ENCODE data around the gene OPCML. TPM values are rescaled to one million over a fixed set of nuclear protein-coding genes. Genes with fewer than 3 reads are reported as not detected.
A peak's percentile ranks its signal among the peaks of the same experiment; 100 is the strongest.

The OPCML gene
- total and polyA plus RNA-seq, 2 donors from 2014 or later, result 0.77 to 1.1 TPM

DNA sequence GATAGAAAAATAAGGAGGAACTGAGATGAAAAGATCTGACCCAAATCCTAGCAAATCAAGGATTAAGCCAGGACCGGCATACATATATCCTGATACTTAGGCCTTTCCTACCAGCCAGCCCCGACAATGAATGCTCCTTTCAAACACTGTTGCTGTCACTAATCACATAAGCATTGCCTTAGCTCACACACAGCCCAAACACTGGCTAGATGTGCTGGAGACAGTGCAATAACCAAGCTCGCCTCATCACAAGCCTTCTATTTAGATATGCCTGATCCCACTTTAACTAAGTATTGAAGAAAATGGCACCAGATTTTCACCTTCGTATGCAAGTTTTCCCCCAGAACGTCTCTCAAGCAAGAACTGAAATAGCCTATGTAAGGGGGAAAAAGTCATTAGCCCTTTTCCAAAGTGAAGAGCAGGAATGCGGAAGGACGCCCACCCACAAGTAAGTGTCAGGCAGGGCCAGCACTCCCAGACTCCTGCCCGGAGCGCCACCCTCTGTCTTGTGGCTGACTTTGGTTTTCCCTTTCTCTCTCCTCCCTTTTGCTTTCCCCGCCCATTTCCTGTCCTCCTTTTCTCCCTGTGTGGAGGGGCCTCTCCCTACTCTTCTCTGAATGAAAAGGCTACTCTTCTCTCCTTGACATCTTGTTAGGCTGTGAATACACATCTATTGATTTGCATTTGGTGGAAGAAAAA lies 8.9 kb upstream of the OPCML start:
- intact Hi-C loops (cut with DNase I), result no loop called here
- Histone ChIP-seq H3K36me3 (ENCODE audit: control insufficient read depth in 2 of 3, insufficient read depth in 3 of 3, low read length in 3 of 3) (no peaks in the 10 kb centered on the region), H3K27me3 (ENCODE audit: control insufficient read depth, insufficient read depth, low read length) (no peaks in the 10 kb centered on the region), H3K27ac (ENCODE audit: low read depth in 2 of 2, low read length in 2 of 2) (no peak overlapping the region), H3K9me3 (ENCODE audit: control insufficient read depth in 2 of 3, insufficient read depth in 1 of 3, low read length in 3 of 3) (no peaks in the 10 kb centered on the region), H3K4me1 (ENCODE audit: control insufficient read depth in 2 of 3, insufficient read depth in 2 of 3, low read depth in 1 of 3, low read length in 3 of 3) (no peaks in the 10 kb centered on the region), H3K4me3 (ENCODE audit: low read length in 3 of 3) (no peak overlapping the region), H3K9ac (ENCODE audit: low read length in 3 of 3) (no peak overlapping the region)
- DNase-seq (peak in 4 of 5 donors; percentile 30 to 57 (median 42)), FAIRE-seq (no peak)
- TF ChIP-seq, protein P1, sequence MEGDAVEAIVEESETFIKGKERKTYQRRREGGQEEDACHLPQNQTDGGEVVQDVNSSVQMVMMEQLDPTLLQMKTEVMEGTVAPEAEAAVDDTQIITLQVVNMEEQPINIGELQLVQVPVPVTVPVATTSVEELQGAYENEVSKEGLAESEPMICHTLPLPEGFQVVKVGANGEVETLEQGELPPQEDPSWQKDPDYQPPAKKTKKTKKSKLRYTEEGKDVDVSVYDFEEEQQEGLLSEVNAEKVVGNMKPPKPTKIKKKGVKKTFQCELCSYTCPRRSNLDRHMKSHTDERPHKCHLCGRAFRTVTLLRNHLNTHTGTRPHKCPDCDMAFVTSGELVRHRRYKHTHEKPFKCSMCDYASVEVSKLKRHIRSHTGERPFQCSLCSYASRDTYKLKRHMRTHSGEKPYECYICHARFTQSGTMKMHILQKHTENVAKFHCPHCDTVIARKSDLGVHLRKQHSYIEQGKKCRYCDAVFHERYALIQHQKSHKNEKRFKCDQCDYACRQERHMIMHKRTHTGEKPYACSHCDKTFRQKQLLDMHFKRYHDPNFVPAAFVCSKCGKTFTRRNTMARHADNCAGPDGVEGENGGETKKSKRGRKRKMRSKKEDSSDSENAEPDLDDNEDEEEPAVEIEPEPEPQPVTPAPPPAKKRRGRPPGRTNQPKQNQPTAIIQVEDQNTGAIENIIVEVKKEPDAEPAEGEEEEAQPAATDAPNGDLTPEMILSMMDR (IDR thresholded peaks at IDR 0.05; ENCODE audit: borderline replicate concordance, extremely low read depth, insufficient read depth), result no peak

DNA sequence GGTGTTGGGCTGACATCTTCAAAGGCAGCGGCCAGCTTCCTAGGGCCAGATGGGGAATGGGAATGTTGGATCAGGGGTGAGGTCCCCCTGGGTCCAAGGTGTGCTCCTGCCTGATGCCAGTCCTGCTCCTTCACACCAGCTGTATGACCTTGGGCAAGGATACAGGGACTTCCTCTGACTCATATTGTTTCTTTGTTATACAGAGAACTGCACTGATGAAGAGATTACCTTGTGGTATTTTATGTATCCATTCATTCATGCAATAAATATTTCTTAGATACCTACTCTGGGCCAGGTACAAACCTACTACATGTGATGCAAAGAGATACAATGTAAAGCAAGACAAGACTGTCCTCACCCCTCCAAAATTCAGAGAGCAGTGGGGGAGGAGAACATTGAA lies 3.9 kb upstream of the OPCML start:
- Histone ChIP-seq H3K36me3 (ENCODE audit: control insufficient read depth in 2 of 3, insufficient read depth in 3 of 3, low read length in 3 of 3) (no peaks in the 10 kb centered on the region), H3K4me3 (ENCODE audit: low read length in 3 of 3) (no peak overlapping the region), H3K27ac (ENCODE audit: low read depth in 2 of 2, low read length in 2 of 2) (no peak overlapping the region), H3K27me3 (ENCODE audit: control insufficient read depth, insufficient read depth, low read length) (peaks cover 10% of the 10 kb centered on the region), H3K9me3 (ENCODE audit: control insufficient read depth in 2 of 3, insufficient read depth in 1 of 3, low read length in 3 of 3) (no peaks in the 10 kb centered on the region), H3K9ac (ENCODE audit: low read length in 3 of 3) (no peak overlapping the region), H3K4me1 (ENCODE audit: control insufficient read depth in 2 of 3, insufficient read depth in 2 of 3, low read depth in 1 of 3, low read length in 3 of 3) (no peaks in the 10 kb centered on the region)
- FAIRE-seq, result no peak
- no peak for DNase-seq
- TF ChIP-seq, protein P1 (IDR thresholded peaks at IDR 0.05; ENCODE audit: borderline replicate concordance, extremely low read depth, insufficient read depth), result no peak
- intact Hi-C loops (cut with DNase I), result no loop called here

DNA sequence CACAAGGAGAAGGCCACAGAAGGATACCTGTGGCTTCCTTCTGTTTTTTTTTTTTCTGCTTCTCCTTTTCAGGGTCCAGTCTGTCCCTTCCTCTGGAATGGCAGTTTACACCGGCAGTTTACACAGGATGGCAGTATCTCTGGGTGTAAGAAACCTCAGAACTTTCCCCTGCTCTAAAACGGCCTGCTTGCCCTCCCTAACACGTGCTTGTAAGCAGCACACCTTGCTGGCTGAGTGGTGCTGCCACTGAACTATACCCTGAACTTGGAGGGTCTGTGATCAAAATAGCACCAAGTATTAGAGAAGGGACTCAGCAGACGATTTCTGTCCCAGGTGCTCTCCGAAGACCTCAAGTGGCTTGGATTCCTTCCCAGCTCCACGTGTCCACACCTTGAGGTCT lies 904 bp upstream of the OPCML start:
- H3K4me3 ChIP-seq (ENCODE audit: low read length in 3 of 3), result no peak overlapping the region
- DNase-seq, result no peak
- peaks cover 18% of the 10 kb centered on the region for H3K27me3 ChIP-seq (ENCODE audit: control insufficient read depth, insufficient read depth, low read length)
- no peak overlapping the region for H3K9ac ChIP-seq (ENCODE audit: low read length in 3 of 3)
- H3K9me3 ChIP-seq (ENCODE audit: control insufficient read depth in 2 of 3, insufficient read depth in 1 of 3, low read length in 3 of 3), result no peaks in the 10 kb centered on the region
- FAIRE-seq, result no peak
- H3K4me1 ChIP-seq (ENCODE audit: control insufficient read depth in 2 of 3, insufficient read depth in 2 of 3, low read depth in 1 of 3, low read length in 3 of 3), result no peaks in the 10 kb centered on the region
- TF ChIP-seq, protein P1 (IDR thresholded peaks at IDR 0.05; ENCODE audit: borderline replicate concordance, extremely low read depth, insufficient read depth), result no peak
- intact Hi-C loops (cut with DNase I), result no loop called here
- no peak overlapping the region for H3K27ac ChIP-seq (ENCODE audit: low read depth in 2 of 2, low read length in 2 of 2)
- no peaks in the 10 kb centered on the region for H3K36me3 ChIP-seq (ENCODE audit: control insufficient read depth in 2 of 3, insufficient read depth in 3 of 3, low read length in 3 of 3)

DNA sequence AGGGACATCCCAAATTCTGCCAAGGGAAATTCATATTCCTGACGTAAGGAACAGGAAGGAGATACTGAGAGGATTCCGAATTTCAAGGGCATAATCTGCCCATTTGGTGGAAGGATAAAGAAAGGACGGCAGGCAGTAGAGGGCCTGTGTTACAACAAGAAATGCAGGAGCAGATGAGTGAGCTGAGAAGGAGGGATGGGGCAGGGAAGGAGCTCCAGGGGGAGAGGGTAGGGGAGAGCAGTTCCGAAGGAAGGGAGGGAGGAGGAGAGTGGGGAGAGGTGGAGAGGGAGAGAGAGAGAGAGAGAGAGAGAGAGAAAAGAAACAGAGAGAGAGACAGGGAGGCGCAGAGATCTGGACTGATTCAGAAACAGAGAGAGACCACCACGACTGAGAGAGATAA lies 843 bp downstream of the OPCML start:
- intact Hi-C loops (cut with DNase I), result no loop called here
- Histone ChIP-seq H3K36me3 (ENCODE audit: control insufficient read depth in 2 of 3, insufficient read depth in 3 of 3, low read length in 3 of 3) (no peaks in the 10 kb centered on the region), H3K9me3 (ENCODE audit: control insufficient read depth in 2 of 3, insufficient read depth in 1 of 3, low read length in 3 of 3) (no peaks in the 10 kb centered on the region), H3K27me3 (ENCODE audit: control insufficient read depth, insufficient read depth, low read length) (peaks cover 18% of the 10 kb centered on the region), H3K4me1 (ENCODE audit: control insufficient read depth in 2 of 3, insufficient read depth in 2 of 3, low read depth in 1 of 3, low read length in 3 of 3) (no peaks in the 10 kb centered on the region), H3K27ac (ENCODE audit: low read depth in 2 of 2, low read length in 2 of 2) (no peak overlapping the region), H3K4me3 (ENCODE audit: low read length in 3 of 3) (no peak overlapping the region), H3K9ac (ENCODE audit: low read length in 3 of 3) (no peak overlapping the region)
- FAIRE-seq (no peak), DNase-seq (no peak)
- TF ChIP-seq, protein P1 (IDR thresholded peaks at IDR 0.05; ENCODE audit: borderline replicate concordance, extremely low read depth, insufficient read depth), result no peak

All from kidney (tissue), 14 donors.